ENCODE results near the gene CALD1. TPM values are rescaled to one million over a fixed set of nuclear protein-coding genes. Genes with fewer than 3 reads are reported as not detected.

CALD1 gene
- total RNA-seq, 1 donor: 3,507 TPM

GRCh38 chr7:134737566-134738345, 41.7 kb upstream of the CALD1 start:
- no peak for TF ChIP-seq CTCF (IDR thresholded peaks at IDR 0.05; ENCODE audit: insufficient read depth, low read depth, low read length)
- DNase-seq (ENCODE audit: low read depth): peak; percentile 98
- H3K4me3 ChIP-seq (ENCODE audit: low read depth, low read length): peak overlapping the region; percentile 35

GRCh38 chr7:134739362-134739761, 40.1 kb upstream of the CALD1 start:
- TF ChIP-seq CTCF (IDR thresholded peaks at IDR 0.05; ENCODE audit: insufficient read depth, low read depth, low read length): no peak

GRCh38 chr7:134740376-134740775, 39.1 kb upstream of the CALD1 start:
- DNase-seq (ENCODE audit: low read depth): no peak
- H3K4me3 ChIP-seq (ENCODE audit: low read depth, low read length): no peak overlapping the region
- TF ChIP-seq CTCF (IDR thresholded peaks at IDR 0.05; ENCODE audit: insufficient read depth, low read depth, low read length): no peak

More at GRCh38 chr7:134739362-134739761, 40.1 kb upstream of the CALD1 start:
- H3K4me3 ChIP-seq (ENCODE audit: low read depth, low read length): no peak overlapping the region
- no peak for DNase-seq (ENCODE audit: low read depth)

- DNase-seq (ENCODE audit: low read depth): peak; percentile 85
- no peak overlapping the region for H3K4me3 ChIP-seq (ENCODE audit: low read depth, low read length)
- no peak for TF ChIP-seq CTCF (IDR thresholded peaks at IDR 0.05; ENCODE audit: insufficient read depth, low read depth, low read length)
Observed at GRCh38 chr7:134741907-134742635, 37.4 kb upstream of the CALD1 start.

- no peak for TF ChIP-seq CTCF (IDR thresholded peaks at IDR 0.05; ENCODE audit: insufficient read depth, low read depth, low read length)
- H3K4me3 ChIP-seq (ENCODE audit: low read depth, low read length): no peak overlapping the region
- DNase-seq (ENCODE audit: low read depth): peak; percentile 93
Observed at GRCh38 chr7:134742688-134743350, 36.6 kb upstream of the CALD1 start.

GRCh38 chr7:134744569-134744968, 34.9 kb upstream of the CALD1 start:
- H3K4me3 ChIP-seq (ENCODE audit: low read depth, low read length): no peak overlapping the region
- TF ChIP-seq CTCF (IDR thresholded peaks at IDR 0.05; ENCODE audit: insufficient read depth, low read depth, low read length): no peak
- DNase-seq (ENCODE audit: low read depth): no peak

Measured in fibroblast of villous mesenchyme (primary cell).